CD4-positive, alpha-beta T cell treated with Interleukin-10 for 1 hour (primary cell): ENCODE results near the gene FCGBP.
"Not testable (repeated sequence)": the region's sequence is repeated elsewhere in the genome, so short reads cannot be mapped to it uniquely, and the experiment has no call there.

ENCODE experiments used
- DNase-seq: peaks from one replicate; pipeline ENCODE4 v3.0.0-alpha.2; 2020

The FCGBP gene

GRCh38 chr19:39916236-39916635 is 18.2 kb downstream of the FCGBP start:
- DNase-seq: no peak

- DNase-seq: no peak
Measured at GRCh38 chr19:39915848-39916215, 18.6 kb downstream of the FCGBP start.

GRCh38 chr19:39915101-39915847 is 19.2 kb downstream of the FCGBP start:
- no peak for DNase-seq

GRCh38 chr19:39913682-39914333 is 20.6 kb downstream of the FCGBP start:
- no peak for DNase-seq

GRCh38 chr19:39908803-39909202 is 25.6 kb downstream of the FCGBP start:
- DNase-seq: no peak

- DNase-seq: no peak
Measured at GRCh38 chr19:39906820-39907611, 27.4 kb downstream of the FCGBP start.

- no peak for DNase-seq
Measured at GRCh38 chr19:39906283-39906682, 28.2 kb downstream of the FCGBP start.

GRCh38 chr19:39903486-39904091 is 30.8 kb downstream of the FCGBP start:
- DNase-seq: not testable (repeated sequence)

GRCh38 chr19:39902326-39902725 is 32.1 kb downstream of the FCGBP start:
- not testable (repeated sequence) for DNase-seq

GRCh38 chr19:39901681-39902080 is 32.8 kb downstream of the FCGBP start:
- not testable (repeated sequence) for DNase-seq

- not testable (repeated sequence) for DNase-seq
Measured at GRCh38 chr19:39898858-39899257, 35.6 kb downstream of the FCGBP start.

GRCh38 chr19:39897511-39898245 is 36.8 kb downstream of the FCGBP start:
- peak; percentile 31 for DNase-seq

- not testable (repeated sequence) for DNase-seq
Measured at GRCh38 chr19:39895096-39895495, 39.3 kb downstream of the FCGBP start.

- DNase-seq: not testable (repeated sequence)
Measured at GRCh38 chr19:39894236-39894606, 40.2 kb downstream of the FCGBP start.

GRCh38 chr19:39893366-39894235 is 40.8 kb downstream of the FCGBP start:
- peak; percentile 54 for DNase-seq

GRCh38 chr19:39892506-39892902 is 41.9 kb downstream of the FCGBP start:
- not testable (repeated sequence) for DNase-seq

- not testable (repeated sequence) for DNase-seq
Measured at GRCh38 chr19:39891660-39892505, 42.6 kb downstream of the FCGBP start.

GRCh38 chr19:39890755-39891551 is 43.5 kb downstream of the FCGBP start:
- DNase-seq: no peak
